CD14-positive monocyte (primary cell): ENCODE data around the gene COL4A1. TPM values are rescaled to one million over a fixed set of nuclear protein-coding genes. Genes with fewer than 3 reads are reported as not detected.

Experiments
- DNase-seq, 3 donors: peaks; one replicate each; pipeline ENCODE4 v3.0.0-alpha.2; 2011 to 2022
- H2AFZ ChIP-seq: 2 replicates; pipeline ENCODE4 v1.6.0; 2012; ENCODE audit warnings: mild to moderate bottlenecking, low read depth, low read length, inconsistent platforms; ENCODE audit not compliant: insufficient read depth, poor library complexity, severe bottlenecking
- H3K27ac ChIP-seq, 2 donors: 1 replicate in 1 of 2; 2 replicates in 1 of 2; pipeline ENCODE4 v1.5.1; 2012 to 2013; ENCODE audit warnings: low read length in 2 of 2, control low read depth in 1 of 2, inconsistent platforms in 1 of 2, low read depth in 1 of 2, mild to moderate bottlenecking in 1 of 2
- H3K27me3 ChIP-seq, 2 donors: one replicate each; pipeline versions ENCODE4 v1.6.0 to v1.6.1; 2011 to 2013; ENCODE audit warnings: low read length in 2 of 2; ENCODE audit not compliant: control insufficient read depth in 2 of 2, insufficient read depth in 2 of 2
- H3K36me3 ChIP-seq, 2 donors: replicated peaks in 1 of 2; 1 replicate in 1 of 2; 2 replicates in 1 of 2; pipeline versions ENCODE4 v1.5.1 to v1.6.1; 2012 to 2013; ENCODE audit warnings: low read length in 2 of 2, control low read depth in 1 of 2, inconsistent platforms in 1 of 2, mild to moderate bottlenecking in 1 of 2; ENCODE audit not compliant: insufficient read depth in 2 of 2, control insufficient read depth in 1 of 2
- H3K4me1 ChIP-seq, 2 donors: 1 replicate in 1 of 2; 2 replicates in 1 of 2; pipeline versions ENCODE4 v1.5.1 to v1.6.1; 2012 to 2013; ENCODE audit warnings: low read length in 2 of 2, control low read depth in 1 of 2, inconsistent platforms in 1 of 2, mild to moderate bottlenecking in 1 of 2, moderate library complexity in 1 of 2; ENCODE audit not compliant: insufficient read depth in 2 of 2, control insufficient read depth in 1 of 2
- H3K4me2 ChIP-seq: replicated peaks from 2 replicates; pipeline ENCODE3; 2012; ENCODE audit warnings: low read length, moderate library complexity, mild to moderate bottlenecking; ENCODE audit not compliant: poor library complexity, severe bottlenecking; ENCODE audit errors: extremely low read depth
- H3K4me3 ChIP-seq, 3 experiments: fragments of 200-600 bp in 1 of 3; sonication (generic) in 1 of 3; replicated peaks in 1 of 3; 1 replicate in 2 of 3; 2 replicates in 1 of 3; pipeline ENCODE4 v1.5.1; 2011 to 2013; ENCODE audit warnings: low read length in 3 of 3, mild to moderate bottlenecking in 3 of 3, control low read depth in 2 of 3, low read depth in 2 of 3, inconsistent platforms in 1 of 3, moderate library complexity in 1 of 3
- H3K79me2 ChIP-seq: 2 replicates; pipeline ENCODE4 v1.6.0; 2012; ENCODE audit warnings: mild to moderate bottlenecking, control low read depth, inconsistent platforms, low read length, moderate library complexity; ENCODE audit not compliant: insufficient read depth
- H3K9ac ChIP-seq: 2 replicates; pipeline ENCODE4 v1.6.0; 2017; ENCODE audit warnings: low read length, mild to moderate bottlenecking; ENCODE audit not compliant: insufficient read depth, poor library complexity, severe bottlenecking
- H3K9me3 ChIP-seq, 2 donors: replicated peaks in 1 of 2; 1 replicate in 1 of 2; 2 replicates in 1 of 2; pipeline versions ENCODE4 v1.5.1 to v1.6.1; 2012 to 2013; ENCODE audit warnings: low read length in 2 of 2, control low read depth in 1 of 2; ENCODE audit not compliant: control insufficient read depth in 1 of 2, insufficient read depth in 1 of 2
- H4K20me1 ChIP-seq: 2 replicates; pipeline ENCODE4 v1.6.0; 2012; ENCODE audit warnings: mild to moderate bottlenecking, low read length, control low read depth, moderate library complexity; ENCODE audit not compliant: insufficient read depth
- H3K27ac Mint-ChIP-seq, 7 donors: one replicate each; pipeline ENCODE4 v1.8.0; 2020; ENCODE audit warnings: mild to moderate bottlenecking in 7 of 7, mixed read lengths in 7 of 7, moderate library complexity in 6 of 7, inconsistent platforms in 2 of 7
- H3K27me3 Mint-ChIP-seq, 3 donors: one replicate each; pipeline ENCODE4 v1.8.0; 2021 to 2022; ENCODE audit warnings: low read depth in 3 of 3, mild to moderate bottlenecking in 3 of 3, mixed read lengths in 3 of 3, moderate library complexity in 3 of 3, inconsistent platforms in 1 of 3
- H3K36me3 Mint-ChIP-seq, 2 donors: one replicate each; pipeline ENCODE4 v1.8.0; 2020; ENCODE audit warnings: mixed read lengths in 2 of 2, inconsistent platforms in 1 of 2, mild to moderate bottlenecking in 1 of 2
- H3K4me1 Mint-ChIP-seq: one replicate; pipeline ENCODE4 v1.8.0; 2020; ENCODE audit warnings: mild to moderate bottlenecking, mixed read lengths
- H3K4me3 Mint-ChIP-seq, 2 donors: one replicate each; pipeline ENCODE4 v1.8.0; 2020; ENCODE audit warnings: mild to moderate bottlenecking in 2 of 2, mixed read lengths in 2 of 2, moderate library complexity in 1 of 2
- H3K9me3 Mint-ChIP-seq, 7 donors: one replicate each; pipeline ENCODE4 v1.8.0; 2020 to 2022; ENCODE audit warnings: mixed read lengths in 7 of 7, mild to moderate bottlenecking in 6 of 7, moderate library complexity in 6 of 7, inconsistent platforms in 2 of 7
- CTCF ChIP-seq: fragments of 200-600 bp; IDR thresholded peaks from one replicate; pipeline ENCODE4 v1.8.0; 2022; ENCODE audit warnings: antibody characterized with exemption, mild to moderate bottlenecking
- WGBS: methylation state at CpG from one replicate; pipeline ENCODE4 v1.1.5; 2013; ENCODE audit warnings: missing lambda C conversion rate; ENCODE audit not compliant: insufficient coverage; 5-methylcytosine and 5-hydroxymethylcytosine counted together
- intact Hi-C, 2 donors: fragments of 100-400 bp; cut with micrococcal nuclease; formaldehyde crosslinking; loops; one replicate each; pipeline versions ENCODE4 v1.15.0 to v1.15.1; 2023
- polyA plus RNA-seq, 3 donors: library from polyadenylated mRNA; depleted of rRNA in 1 of 3; unstranded in 2 of 3; stranded (reverse) in 1 of 3; fragments of 300-500 nt in 2 of 3; fragments of >200 nt in 1 of 3; fragmentation: Illumina TruSeq in 2 of 3; gene quantifications; 1 replicate in 2 of 3; 2 replicates in 1 of 3; pipeline ENCODE4 v1.2.3, GENCODE V29; 2012 to 2021

COL4A1 gene
- polyA plus RNA-seq, 3 donors: 0.16 to 0.25 TPM; not detected in 1

- Histone ChIP-seq H3K36me3 (no peaks in the 10 kb centered on the region), H3K4me2 (no peak overlapping the region), H3K27ac (no peak overlapping the region), H4K20me1 (no peaks in the 10 kb centered on the region), H3K4me3 (no peak overlapping the region), H3K9ac (no peak overlapping the region), H3K79me2 (no peaks in the 10 kb centered on the region), H3K9me3 (no peaks in the 10 kb centered on the region), H2AFZ (no peak overlapping the region), H3K4me1 (no peaks in the 10 kb centered on the region), H3K27me3 (no peaks in the 10 kb centered on the region)
- intact Hi-C loops: no loop called here
- H3K36me3 Mint-ChIP-seq: no peaks in the 10 kb centered on the region
- H3K4me1 Mint-ChIP-seq: no peaks in the 10 kb centered on the region
- WGBS: 100% methylated on average over 1 of the region's 5 CpGs
- H3K4me3 Mint-ChIP-seq: no peak overlapping the region
- H3K27ac Mint-ChIP-seq: no peak overlapping the region
- TF ChIP-seq CTCF: no peak
- no peaks in the 10 kb centered on the region for H3K9me3 Mint-ChIP-seq
- peaks cover 7 to 16% (median 10%) of the 10 kb centered on the region in 3 donors for H3K27me3 Mint-ChIP-seq
- no peak for DNase-seq
Observed at GRCh38 chr13:110246530-110246929, 60.4 kb downstream of the COL4A1 start.

GRCh38 chr13:110245416-110245899 lies 61.5 kb downstream of the COL4A1 start:
- TF ChIP-seq CTCF: no peak
- H3K27ac Mint-ChIP-seq: no peak overlapping the region
- H3K27me3 Mint-ChIP-seq: peaks cover 9 to 16% (median 10%) of the 10 kb centered on the region in 3 donors
- DNase-seq: no peak
- H3K79me2 ChIP-seq: no peaks in the 10 kb centered on the region
- intact Hi-C loops: no loop called here
- H3K4me3 Mint-ChIP-seq: no peak overlapping the region
- no peak overlapping the region for H3K4me3 ChIP-seq
- H3K9me3 Mint-ChIP-seq: no peaks in the 10 kb centered on the region
- H3K36me3 ChIP-seq: no peaks in the 10 kb centered on the region
- no peaks in the 10 kb centered on the region for H3K4me1 Mint-ChIP-seq
- H3K27ac ChIP-seq: no peak overlapping the region
- H3K36me3 Mint-ChIP-seq: no peaks in the 10 kb centered on the region
- H2AFZ ChIP-seq: no peak overlapping the region
- no peaks in the 10 kb centered on the region for H3K9me3 ChIP-seq
- H3K4me1 ChIP-seq: no peaks in the 10 kb centered on the region
- H3K4me2 ChIP-seq: no peak overlapping the region
- H4K20me1 ChIP-seq: no peaks in the 10 kb centered on the region
- H3K27me3 ChIP-seq: no peaks in the 10 kb centered on the region
- no peak overlapping the region for H3K9ac ChIP-seq
- 94% methylated on average over 6 of the region's 7 CpGs for WGBS
